Duodenal mucosa (tissue), 2 donors: ENCODE measurements around the gene FEZ2.

Source experiments
- H3K27ac ChIP-seq: one replicate; pipeline ENCODE4 v1.7.0; 2013; ENCODE audit warnings: low read depth, low read length
- H3K27me3 ChIP-seq, 2 donors: one replicate each; pipeline ENCODE4 v1.7.0; 2013; ENCODE audit warnings: low read length in 2 of 2, control low read depth in 1 of 2; ENCODE audit not compliant: insufficient read depth in 2 of 2, control insufficient read depth in 1 of 2
- H3K36me3 ChIP-seq, 2 donors: one replicate each; pipeline ENCODE4 v1.7.0; 2013; ENCODE audit warnings: low read length in 2 of 2, control low read depth in 1 of 2; ENCODE audit not compliant: insufficient read depth in 2 of 2, control insufficient read depth in 1 of 2
- H3K4me1 ChIP-seq, 2 donors: one replicate each; pipeline ENCODE4 v1.7.0; 2013; ENCODE audit warnings: low read length in 2 of 2, control low read depth in 1 of 2; ENCODE audit not compliant: insufficient read depth in 2 of 2, control insufficient read depth in 1 of 2
- H3K4me3 ChIP-seq, 2 donors: one replicate each; pipeline ENCODE4 v1.7.0; 2013; ENCODE audit warnings: low read length in 2 of 2, low read depth in 1 of 2
- H3K9ac ChIP-seq, 2 donors: one replicate each; pipeline ENCODE4 v1.7.0; 2013; ENCODE audit warnings: low read length in 2 of 2, low read depth in 1 of 2
- H3K9me3 ChIP-seq, 2 donors: one replicate each; pipeline ENCODE4 v1.7.0; 2013; ENCODE audit warnings: low read length in 2 of 2, control low read depth in 1 of 2; ENCODE audit not compliant: control insufficient read depth in 1 of 2

The FEZ2 gene

DNA sequence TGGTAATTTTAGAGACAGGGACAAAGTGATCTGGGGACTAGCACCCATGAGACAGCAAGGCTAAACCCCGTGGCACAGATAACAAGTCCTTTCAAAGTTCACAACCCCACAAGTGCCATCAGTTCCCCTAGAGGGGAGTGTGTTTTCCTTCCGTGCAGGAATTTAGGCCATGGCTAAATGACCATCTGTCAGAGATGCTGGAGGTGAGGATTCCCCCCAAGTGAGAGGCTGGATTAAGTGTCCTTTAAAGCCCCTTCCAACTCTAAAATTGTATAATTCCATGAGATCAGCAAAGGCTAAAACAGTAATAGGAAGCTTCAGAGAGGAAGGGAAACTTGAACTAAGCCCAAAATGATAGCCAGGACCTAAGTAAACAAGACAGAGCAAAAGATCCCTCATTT, 8.7 kb downstream of the FEZ2 start:
- Histone ChIP-seq H3K36me3 (peaks cover 17% of the 10 kb centered on the region in 2 donors), H3K4me3 (no peak overlapping the region), H3K27me3 (no peaks in the 10 kb centered on the region), H3K27ac (no peak overlapping the region), H3K9ac (no peak overlapping the region), H3K9me3 (no peaks in the 10 kb centered on the region), H3K4me1 (no peaks in the 10 kb centered on the region)

DNA sequence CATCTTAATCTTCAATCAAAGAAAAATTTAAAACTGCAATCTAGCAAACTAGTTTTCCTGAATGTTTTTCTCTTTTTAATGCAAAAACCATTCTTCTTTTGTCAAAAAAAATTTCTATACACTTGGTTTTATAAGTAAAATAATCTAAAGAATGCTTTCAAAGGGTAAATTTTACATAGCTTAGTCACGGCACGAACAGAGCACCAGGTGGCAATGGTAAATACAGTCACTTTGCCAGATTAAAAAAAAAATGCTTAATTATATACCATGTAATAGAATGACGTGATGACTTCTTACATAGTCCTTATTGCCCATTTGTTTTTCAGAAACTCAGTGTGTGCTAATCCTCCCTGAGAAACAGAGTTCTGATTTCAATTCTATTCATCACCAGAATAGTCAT, 10.4 kb downstream of the FEZ2 start:
- H3K9ac ChIP-seq = no peak overlapping the region
- no peaks in the 10 kb centered on the region for H3K4me1 ChIP-seq
- H3K4me3 ChIP-seq = no peak overlapping the region
- no peak overlapping the region for H3K27ac ChIP-seq
- H3K9me3 ChIP-seq = no peaks in the 10 kb centered on the region
- no peaks in the 10 kb centered on the region for H3K27me3 ChIP-seq
- H3K36me3 ChIP-seq = peaks cover 25 to 32% of the 10 kb centered on the region in 2 donors

DNA sequence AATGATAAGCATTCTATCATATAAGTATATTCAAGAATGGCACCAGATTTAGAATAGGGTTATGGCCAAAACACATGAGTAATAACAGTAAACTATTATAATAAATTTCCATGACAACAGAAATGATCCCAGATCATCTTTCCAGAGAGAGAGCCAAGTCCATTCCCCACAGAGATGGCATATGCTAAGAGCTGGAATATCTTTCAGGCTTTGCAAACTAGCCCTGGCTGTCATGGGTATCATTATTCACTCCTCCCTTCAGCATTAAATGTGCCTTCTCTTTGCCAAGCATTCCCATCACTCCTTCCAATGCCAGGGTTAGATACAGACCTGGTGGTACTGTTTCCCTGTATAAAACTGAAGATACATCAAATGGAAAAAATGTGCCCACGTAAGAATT, 10.9 kb downstream of the FEZ2 start:
- H3K36me3 ChIP-seq = peaks cover 30 to 36% of the 10 kb centered on the region in 2 donors
- H3K27me3 ChIP-seq = no peaks in the 10 kb centered on the region
- H3K9ac ChIP-seq = no peak overlapping the region
- no peak overlapping the region for H3K4me3 ChIP-seq
- no peaks in the 10 kb centered on the region for H3K4me1 ChIP-seq
- H3K9me3 ChIP-seq = no peaks in the 10 kb centered on the region
- H3K27ac ChIP-seq = no peak overlapping the region

DNA sequence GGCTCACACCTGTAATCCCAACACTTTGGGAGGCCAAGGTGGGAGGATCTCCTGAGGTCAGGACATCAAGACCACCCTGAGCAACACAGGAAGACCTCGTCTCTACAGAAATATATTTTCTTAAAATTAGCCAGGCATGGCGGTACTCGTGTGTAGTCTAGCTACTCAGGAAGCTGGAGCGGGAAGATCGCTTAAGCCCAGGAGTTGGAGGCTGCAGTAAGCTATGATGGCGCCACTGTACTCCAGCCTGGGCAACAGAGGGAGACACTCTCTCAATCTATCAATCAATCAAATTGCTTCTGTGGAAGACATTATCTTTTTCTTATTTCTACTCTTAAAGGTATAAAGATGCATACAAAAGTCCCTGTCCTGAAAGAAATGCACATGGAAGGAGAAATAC, 11.3 kb downstream of the FEZ2 start:
- H3K27ac ChIP-seq = no peak overlapping the region
- no peaks in the 10 kb centered on the region for H3K9me3 ChIP-seq
- no peak overlapping the region for H3K9ac ChIP-seq
- no peaks in the 10 kb centered on the region for H3K27me3 ChIP-seq
- no peak overlapping the region for H3K4me3 ChIP-seq
- no peaks in the 10 kb centered on the region for H3K4me1 ChIP-seq
- H3K36me3 ChIP-seq = peaks cover 30 to 39% of the 10 kb centered on the region in 2 donors

- Histone ChIP-seq H3K27ac (no peak overlapping the region), H3K9me3 (no peaks in the 10 kb centered on the region), H3K27me3 (no peaks in the 10 kb centered on the region), H3K36me3 (peaks cover 26 to 57% of the 10 kb centered on the region in 2 donors), H3K4me3 (no peak overlapping the region), H3K4me1 (no peaks in the 10 kb centered on the region), H3K9ac (no peak overlapping the region)
Observed at GRCh38 chr2:36584148-36584794, 13.7 kb downstream of the FEZ2 start.

DNA sequence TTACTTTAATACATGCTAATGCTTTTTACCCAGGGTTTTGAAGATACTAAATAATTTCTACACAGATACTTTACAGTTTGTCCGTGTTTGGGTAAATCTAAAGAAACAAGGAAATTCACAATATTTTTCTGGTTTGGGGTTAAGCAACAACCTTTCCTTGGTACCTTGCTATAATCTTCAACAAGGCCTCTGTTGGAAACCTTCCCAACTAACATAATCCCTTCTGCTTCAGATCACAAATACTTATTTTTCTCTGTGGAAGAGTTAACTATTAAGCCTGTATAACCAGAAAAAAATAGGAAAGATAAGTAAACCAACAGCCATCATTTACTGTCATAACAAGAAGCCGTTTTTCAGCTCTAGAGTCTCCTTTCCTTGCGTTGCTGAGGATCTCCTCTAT, 15.0 kb downstream of the FEZ2 start:
- Histone ChIP-seq H3K36me3 (peaks cover 25 to 63% of the 10 kb centered on the region in 2 donors), H3K9me3 (no peaks in the 10 kb centered on the region), H3K4me1 (no peaks in the 10 kb centered on the region), H3K4me3 (no peak overlapping the region), H3K27ac (no peak overlapping the region), H3K9ac (no peak overlapping the region), H3K27me3 (no peaks in the 10 kb centered on the region)

DNA sequence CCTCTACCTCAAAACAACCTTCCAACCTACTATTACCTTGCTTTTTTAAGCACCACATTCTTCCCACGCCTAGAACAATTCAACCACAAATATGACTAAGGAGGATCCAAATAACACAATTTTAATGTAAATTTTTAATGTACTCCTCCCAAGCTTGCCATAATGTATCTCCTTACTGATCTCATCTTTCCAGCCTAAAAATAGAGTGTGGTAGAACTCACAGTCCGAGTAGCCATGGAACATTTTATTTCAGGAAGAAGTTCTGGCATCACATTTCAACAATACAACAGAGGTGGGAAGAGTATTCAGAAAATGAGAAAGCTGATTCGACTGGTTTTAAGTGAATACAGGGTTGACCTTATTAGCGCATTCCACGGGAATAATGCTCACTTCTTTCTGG, 15.4 kb downstream of the FEZ2 start:
- H3K36me3 ChIP-seq = peaks cover 29 to 65% of the 10 kb centered on the region in 2 donors
- H3K27ac ChIP-seq = no peak overlapping the region
- H3K9ac ChIP-seq = no peak overlapping the region
- no peak overlapping the region for H3K4me3 ChIP-seq
- no peaks in the 10 kb centered on the region for H3K4me1 ChIP-seq
- no peaks in the 10 kb centered on the region for H3K9me3 ChIP-seq
- H3K27me3 ChIP-seq = no peaks in the 10 kb centered on the region

DNA sequence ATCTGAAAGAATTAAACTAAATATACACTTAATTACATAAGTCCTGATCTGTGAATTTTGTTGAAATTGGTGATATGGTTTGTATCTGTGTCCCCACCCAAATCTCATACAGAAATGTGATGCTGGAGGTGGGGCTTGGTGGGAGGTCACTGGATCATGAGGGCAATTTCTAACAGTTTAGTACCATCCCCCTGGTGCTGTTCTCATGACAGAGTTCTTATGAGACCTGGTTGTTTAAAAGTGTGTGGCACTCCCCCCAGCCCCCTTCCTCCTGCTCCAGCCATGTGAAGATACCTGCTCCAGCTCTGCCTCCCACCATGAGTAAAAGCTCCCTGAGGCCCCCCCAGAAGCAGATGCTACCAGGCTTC, 18.7 kb downstream of the FEZ2 start:
- H3K36me3 ChIP-seq = peaks cover 22 to 74% of the 10 kb centered on the region in 2 donors
- H3K4me1 ChIP-seq = no peaks in the 10 kb centered on the region
- no peaks in the 10 kb centered on the region for H3K9me3 ChIP-seq
- no peak overlapping the region for H3K27ac ChIP-seq
- no peaks in the 10 kb centered on the region for H3K27me3 ChIP-seq
- H3K9ac ChIP-seq = no peak overlapping the region
- no peak overlapping the region for H3K4me3 ChIP-seq

GRCh38 chr2:36578343-36579296, 19.3 kb downstream of the FEZ2 start:
- Histone ChIP-seq H3K4me3 (no peak overlapping the region), H3K27me3 (no peaks in the 10 kb centered on the region), H3K36me3 (peaks cover 19 to 74% of the 10 kb centered on the region in 2 donors), H3K4me1 (no peaks in the 10 kb centered on the region), H3K9ac (no peak overlapping the region), H3K27ac (no peak overlapping the region), H3K9me3 (no peaks in the 10 kb centered on the region)

GRCh38 chr2:36577884-36578283, 20.1 kb downstream of the FEZ2 start:
- no peaks in the 10 kb centered on the region for H3K4me1 ChIP-seq
- no peak overlapping the region for H3K27ac ChIP-seq
- H3K9ac ChIP-seq = no peak overlapping the region
- H3K4me3 ChIP-seq = no peak overlapping the region
- H3K27me3 ChIP-seq = no peaks in the 10 kb centered on the region
- no peaks in the 10 kb centered on the region for H3K9me3 ChIP-seq
- peaks cover 16 to 72% of the 10 kb centered on the region in 2 donors for H3K36me3 ChIP-seq
